Lower leg skin (tissue), 3 donors: ENCODE measurements around the gene UCP3.

Source experiments
- CTCF ChIP-seq, 3 donors: fragments of 450-650 bp; IDR thresholded peaks; one replicate each; pipeline ENCODE4 v1.5.1; 2016; ENCODE audit warnings: antibody characterized with exemption in 3 of 3, mild to moderate bottlenecking in 3 of 3, moderate library complexity in 2 of 3
- POLR2A ChIP-seq, 2 donors: fragments of 450-650 bp; IDR thresholded peaks; one replicate each; pipeline ENCODE4 v1.6.1; 2016 to 2017; ENCODE audit warnings: antibody characterized with exemption in 2 of 2, mild to moderate bottlenecking in 1 of 2, moderate library complexity in 1 of 2

- no peak for TF ChIP-seq CTCF (IDR thresholded peaks at IDR 0.05)
- TF ChIP-seq POLR2A (IDR thresholded peaks at IDR 0.05): no peak
These were observed 7.0 kb downstream of the UCP3 start for GRCh38 chr11:74001822-74002286.
